WTC11 (cell line): Measurements from ENCODE around the gene LCA5. TPM values are rescaled to one million over a fixed set of nuclear protein-coding genes. Genes with fewer than 3 reads are reported as not detected.

ENCODE experiments used
- ATAC-seq: fragments of 200-7000 bp; cut with Tn5 transposase; 2 replicates; pipeline ENCODE4 v1.10.0; 2021; ENCODE audit warnings: mild to moderate bottlenecking, moderate library complexity
- CTCF ChIA-PET: fragments of 300-600 bp; sonication (Branson Sonifier 250); formaldehyde crosslinking; loops from one replicate; lab custom pipeline; 2021; ENCODE audit warnings: antibody characterized with exemption; lab: Charles Lee
- POLR2A ChIA-PET: fragments of 350-600 bp; sonication (Branson Sonifier 250); formaldehyde crosslinking; loops from one replicate; lab custom pipeline; 2021; ENCODE audit warnings: antibody characterized with exemption; lab: Charles Lee
- DNase-seq: peaks from one replicate; pipeline ENCODE4 v3.0.0; 2021; ENCODE audit warnings: low spot score
- H3K27ac Mint-ChIP-seq: 2 replicates; pipeline ENCODE4 v1.8.0; 2021; ENCODE audit warnings: mixed read lengths
- H3K27me3 Mint-ChIP-seq: 2 replicates; pipeline ENCODE4 v1.8.0; 2021; ENCODE audit warnings: low read depth, mild to moderate bottlenecking, moderate library complexity, mixed read lengths
- H3K36me3 Mint-ChIP-seq: 2 replicates; pipeline ENCODE4 v1.8.0; 2021; ENCODE audit warnings: mixed read lengths
- H3K4me1 Mint-ChIP-seq: 2 replicates; pipeline ENCODE4 v1.8.0; 2022; ENCODE audit warnings: mixed read lengths
- H3K4me3 Mint-ChIP-seq: 2 replicates; pipeline ENCODE4 v1.8.0; 2021; ENCODE audit warnings: mild to moderate bottlenecking, moderate library complexity, mixed read lengths
- H3K9me3 Mint-ChIP-seq: 2 replicates; pipeline ENCODE4 v1.8.0; 2021; ENCODE audit warnings: mixed read lengths
- GABPB1 ChIP-seq: sonication (generic); formaldehyde crosslinking; IDR thresholded peaks from 2 replicates; pipeline ENCODE4 v1.8.1; 2023; ENCODE audit warnings: mild to moderate bottlenecking, missing genetic modification reagents
- OVOL2 ChIP-seq: fragments of 250-450 bp; sonication (Bioruptor Pico); IDR thresholded peaks from 2 replicates; pipeline ENCODE4 v1.9.0; 2021; ENCODE audit warnings: mild to moderate bottlenecking, borderline replicate concordance
- PRDM15 ChIP-seq: sonication (generic); formaldehyde crosslinking; IDR thresholded peaks from 2 replicates; pipeline ENCODE4 v1.8.0; 2022; ENCODE audit warnings: missing genetic modification reagents
- SP1 ChIP-seq: sonication (generic); formaldehyde crosslinking; conservative IDR thresholded peaks from 2 replicates; pipeline ENCODE4 v1.8.1; 2022; ENCODE audit warnings: missing genetic modification reagents
- ZMAT4 ChIP-seq: fragments of 250-450 bp; sonication (Bioruptor Pico); IDR thresholded peaks from 2 replicates; pipeline ENCODE4 v1.9.0; 2021; ENCODE audit warnings: mild to moderate bottlenecking
- total RNA-seq: library from RNA; stranded (reverse); gene quantifications from 3 replicates; pipeline ENCODE4 v1.2.3, GENCODE V29; 2021
- TF ChIP-seq, protein P1 (sequence below): sonication (generic); formaldehyde crosslinking; IDR thresholded peaks from 2 replicates; pipeline ENCODE4 v1.8.1; 2023; ENCODE audit warnings: mild to moderate bottlenecking, missing genetic modification reagents, borderline replicate concordance
- TF ChIP-seq, protein P2 (sequence below): sonication (generic); formaldehyde crosslinking; IDR thresholded peaks from 2 replicates; pipeline ENCODE4 v1.8.0; 2023; ENCODE audit warnings: missing genetic modification reagents
- TF ChIP-seq, protein P3 (sequence below): sonication (generic); formaldehyde crosslinking; IDR thresholded peaks from 2 replicates; pipeline ENCODE4 v1.8.0; 2022; ENCODE audit warnings: mild to moderate bottlenecking, missing genetic modification reagents
- TF ChIP-seq, protein P4 (sequence below): sonication (generic); formaldehyde crosslinking; IDR thresholded peaks from 2 replicates; pipeline ENCODE4 v1.8.1; 2023; ENCODE audit warnings: mild to moderate bottlenecking, missing genetic modification reagents, moderate library complexity

LCA5 gene
- total RNA-seq, 1 experiment from 2014 or later, result 3.8 TPM

DNA sequence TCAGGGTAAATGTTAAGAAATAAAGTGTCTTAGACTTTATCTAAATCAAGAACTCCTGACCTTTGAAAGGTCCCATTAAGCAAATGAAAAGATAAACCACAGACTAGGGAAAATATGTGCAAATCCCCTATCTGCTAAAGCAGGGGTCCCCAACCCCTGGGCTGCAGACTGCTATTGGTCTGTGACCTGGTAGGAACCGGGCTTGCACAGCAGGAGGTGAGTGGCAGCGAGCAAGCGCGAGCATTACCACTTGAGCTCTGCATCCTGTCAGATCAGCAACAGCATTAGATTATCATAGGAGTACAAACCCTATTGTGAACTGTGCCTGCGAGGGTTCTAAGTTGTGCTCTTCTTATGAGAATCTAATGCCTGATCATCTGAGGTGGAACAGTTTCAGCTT, 42.4 kb downstream of the LCA5 start (continued):
- no peak for TF ChIP-seq PRDM15 (CRISPR knock-in tag)

DNA sequence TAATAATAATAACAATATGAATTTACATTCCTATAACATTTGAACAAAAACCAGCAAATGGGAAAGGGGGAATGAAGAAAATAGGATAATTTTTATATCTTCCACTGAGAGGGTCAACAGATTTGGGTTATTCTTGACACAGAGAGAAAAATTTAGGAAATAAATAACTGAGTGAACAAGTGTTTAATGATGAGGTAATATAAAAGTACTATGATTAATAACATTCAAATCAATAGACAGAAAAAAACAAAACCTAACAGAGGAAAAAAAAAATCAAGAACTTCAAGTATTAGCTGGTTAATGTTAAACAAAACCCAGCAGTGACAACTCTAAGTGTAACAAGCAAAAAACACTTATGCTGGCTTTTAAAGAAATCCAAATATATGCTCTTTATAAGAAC, 66.5 kb downstream of the LCA5 start:
- Mint-ChIP-seq H3K9me3 (peaks cover 5% of the 10 kb centered on the region; the same call in 1 of the 2 replicates), H3K27ac (no peak overlapping the region)
- no peak for ATAC-seq

More for the DNA sequence above, 66.5 kb downstream of the LCA5 start:
- POLR2A ChIA-PET, result no interaction called here
- TF ChIP-seq, protein P1, sequence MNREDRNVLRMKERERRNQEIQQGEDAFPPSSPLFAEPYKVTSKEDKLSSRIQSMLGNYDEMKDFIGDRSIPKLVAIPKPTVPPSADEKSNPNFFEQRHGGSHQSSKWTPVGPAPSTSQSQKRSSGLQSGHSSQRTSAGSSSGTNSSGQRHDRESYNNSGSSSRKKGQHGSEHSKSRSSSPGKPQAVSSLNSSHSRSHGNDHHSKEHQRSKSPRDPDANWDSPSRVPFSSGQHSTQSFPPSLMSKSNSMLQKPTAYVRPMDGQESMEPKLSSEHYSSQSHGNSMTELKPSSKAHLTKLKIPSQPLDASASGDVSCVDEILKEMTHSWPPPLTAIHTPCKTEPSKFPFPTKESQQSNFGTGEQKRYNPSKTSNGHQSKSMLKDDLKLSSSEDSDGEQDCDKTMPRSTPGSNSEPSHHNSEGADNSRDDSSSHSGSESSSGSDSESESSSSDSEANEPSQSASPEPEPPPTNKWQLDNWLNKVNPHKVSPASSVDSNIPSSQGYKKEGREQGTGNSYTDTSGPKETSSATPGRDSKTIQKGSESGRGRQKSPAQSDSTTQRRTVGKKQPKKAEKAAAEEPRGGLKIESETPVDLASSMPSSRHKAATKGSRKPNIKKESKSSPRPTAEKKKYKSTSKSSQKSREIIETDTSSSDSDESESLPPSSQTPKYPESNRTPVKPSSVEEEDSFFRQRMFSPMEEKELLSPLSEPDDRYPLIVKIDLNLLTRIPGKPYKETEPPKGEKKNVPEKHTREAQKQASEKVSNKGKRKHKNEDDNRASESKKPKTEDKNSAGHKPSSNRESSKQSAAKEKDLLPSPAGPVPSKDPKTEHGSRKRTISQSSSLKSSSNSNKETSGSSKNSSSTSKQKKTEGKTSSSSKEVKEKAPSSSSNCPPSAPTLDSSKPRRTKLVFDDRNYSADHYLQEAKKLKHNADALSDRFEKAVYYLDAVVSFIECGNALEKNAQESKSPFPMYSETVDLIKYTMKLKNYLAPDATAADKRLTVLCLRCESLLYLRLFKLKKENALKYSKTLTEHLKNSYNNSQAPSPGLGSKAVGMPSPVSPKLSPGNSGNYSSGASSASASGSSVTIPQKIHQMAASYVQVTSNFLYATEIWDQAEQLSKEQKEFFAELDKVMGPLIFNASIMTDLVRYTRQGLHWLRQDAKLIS (CRISPR knock-in tag), result no peak
- TF ChIP-seq, protein P2, sequence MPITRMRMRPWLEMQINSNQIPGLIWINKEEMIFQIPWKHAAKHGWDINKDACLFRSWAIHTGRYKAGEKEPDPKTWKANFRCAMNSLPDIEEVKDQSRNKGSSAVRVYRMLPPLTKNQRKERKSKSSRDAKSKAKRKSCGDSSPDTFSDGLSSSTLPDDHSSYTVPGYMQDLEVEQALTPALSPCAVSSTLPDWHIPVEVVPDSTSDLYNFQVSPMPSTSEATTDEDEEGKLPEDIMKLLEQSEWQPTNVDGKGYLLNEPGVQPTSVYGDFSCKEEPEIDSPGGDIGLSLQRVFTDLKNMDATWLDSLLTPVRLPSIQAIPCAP (CRISPR knock-in tag), result no peak
- TF ChIP-seq SP1 (CRISPR knock-in tag) (no peak), GABPB1 (CRISPR knock-in tag) (no peak), OVOL2 (CRISPR knock-in tag) (no peak), ZMAT4 (CRISPR knock-in tag) (no peak)
- TF ChIP-seq, protein P3, sequence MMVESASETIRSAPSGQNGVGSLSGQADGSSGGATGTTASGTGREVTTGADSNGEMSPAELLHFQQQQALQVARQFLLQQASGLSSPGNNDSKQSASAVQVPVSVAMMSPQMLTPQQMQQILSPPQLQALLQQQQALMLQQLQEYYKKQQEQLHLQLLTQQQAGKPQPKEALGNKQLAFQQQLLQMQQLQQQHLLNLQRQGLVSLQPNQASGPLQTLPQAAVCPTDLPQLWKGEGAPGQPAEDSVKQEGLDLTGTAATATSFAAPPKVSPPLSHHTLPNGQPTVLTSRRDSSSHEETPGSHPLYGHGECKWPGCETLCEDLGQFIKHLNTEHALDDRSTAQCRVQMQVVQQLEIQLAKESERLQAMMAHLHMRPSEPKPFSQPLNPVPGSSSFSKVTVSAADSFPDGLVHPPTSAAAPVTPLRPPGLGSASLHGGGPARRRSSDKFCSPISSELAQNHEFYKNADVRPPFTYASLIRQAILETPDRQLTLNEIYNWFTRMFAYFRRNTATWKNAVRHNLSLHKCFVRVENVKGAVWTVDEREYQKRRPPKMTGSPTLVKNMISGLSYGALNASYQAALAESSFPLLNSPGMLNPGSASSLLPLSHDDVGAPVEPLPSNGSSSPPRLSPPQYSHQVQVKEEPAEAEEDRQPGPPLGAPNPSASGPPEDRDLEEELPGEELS (CRISPR knock-in tag), result no peak
- TF ChIP-seq, protein P4, sequence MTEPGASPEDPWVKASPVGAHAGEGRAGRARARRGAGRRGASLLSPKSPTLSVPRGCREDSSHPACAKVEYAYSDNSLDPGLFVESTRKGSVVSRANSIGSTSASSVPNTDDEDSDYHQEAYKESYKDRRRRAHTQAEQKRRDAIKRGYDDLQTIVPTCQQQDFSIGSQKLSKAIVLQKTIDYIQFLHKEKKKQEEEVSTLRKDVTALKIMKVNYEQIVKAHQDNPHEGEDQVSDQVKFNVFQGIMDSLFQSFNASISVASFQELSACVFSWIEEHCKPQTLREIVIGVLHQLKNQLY (CRISPR knock-in tag), result no peak
- no peaks in the 10 kb centered on the region for H3K36me3 Mint-ChIP-seq
- CTCF ChIA-PET, result no interaction called here
- no peak overlapping the region for H3K4me3 Mint-ChIP-seq
- no peak for DNase-seq
- no peaks in the 10 kb centered on the region for H3K4me1 Mint-ChIP-seq
- H3K27me3 Mint-ChIP-seq, result no peaks in the 10 kb centered on the region
